ENCODE measurements around the gene ZW10. TPM values are rescaled to one million over a fixed set of nuclear protein-coding genes. Genes with fewer than 3 reads are reported as not detected.

The ZW10 gene
- total RNA-seq, 4 donors from 2014 or later, result 11.3 to 17.1 (median 15.2) TPM

- H3K4me1 ChIP-seq, result no peaks in the 10 kb centered on the region
- no peaks in the 10 kb centered on the region for H3K9me3 ChIP-seq
- TF ChIP-seq POLR2A (IDR thresholded peaks at IDR 0.05), result no peak
- no peak for TF ChIP-seq CTCF (IDR thresholded peaks at IDR 0.05)
- DNase-seq, result no peak
- intact Hi-C loops (cut with DNase I), result loop anchor here (5.0 kb wide), 1 partner anchor 425 kb away; no protein-coding TSS in a partner anchor
- 93 to 97% methylated on average over 5 of the region's 5 CpGs for WGBS, 2 donors
- H3K27ac ChIP-seq, result no peak overlapping the region
- no peaks in the 10 kb centered on the region for H3K27me3 ChIP-seq
- peaks cover 0 to 58% (median 13%) of the 10 kb centered on the region in 3 donors for H3K36me3 ChIP-seq
- H3K4me3 ChIP-seq, result no peak overlapping the region
Observed at GRCh38 chr11:113732092-113732491, 41.4 kb downstream of the ZW10 start.

DNA sequence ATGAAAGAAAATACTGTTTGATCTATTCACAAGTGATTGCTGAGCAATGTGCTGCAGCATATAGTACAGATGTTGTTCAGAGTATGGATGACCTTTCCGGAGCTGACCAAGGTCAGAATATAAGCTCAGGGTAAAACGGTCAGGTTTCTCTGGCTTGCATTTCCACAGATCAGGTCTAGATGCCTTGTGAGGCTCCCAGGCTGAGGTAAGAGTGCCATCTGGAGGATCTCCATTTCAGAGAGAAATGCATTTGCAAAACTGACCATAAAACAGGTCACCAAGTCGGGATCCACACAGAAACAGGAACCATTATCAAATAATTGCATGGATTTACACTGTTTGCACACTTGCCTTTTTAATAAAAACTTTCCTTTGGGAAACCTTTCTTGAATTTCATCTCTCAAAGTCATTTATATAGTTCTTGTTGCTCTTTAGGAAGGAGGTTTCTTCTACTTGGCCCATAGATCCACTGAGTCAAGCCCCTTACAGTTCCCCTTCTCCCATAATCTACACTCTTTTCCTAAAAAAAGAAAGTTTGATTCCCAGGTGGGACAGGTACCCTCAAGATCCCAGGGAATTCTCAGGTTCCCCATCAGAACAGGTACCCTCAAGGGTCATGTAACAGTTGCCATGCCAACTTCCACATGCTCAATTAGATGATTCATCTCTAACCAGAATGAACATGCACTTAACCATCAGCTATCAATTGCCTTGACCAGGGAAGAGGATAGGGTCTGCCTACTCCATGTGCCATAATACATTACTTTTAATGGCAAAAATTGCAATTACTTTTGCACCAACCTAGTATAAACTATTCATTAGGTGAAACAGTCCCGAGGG is 42.4 kb downstream of the ZW10 start:
- H3K27me3 ChIP-seq, result no peaks in the 10 kb centered on the region
- H3K36me3 ChIP-seq, result peaks cover 0 to 48% (median 8%) of the 10 kb centered on the region in 3 donors
- WGBS, 2 donors, result 50 to 51% methylated on average over 4 of the region's 4 CpGs
- DNase-seq, result no peak
- TF ChIP-seq POLR2A (IDR thresholded peaks at IDR 0.05) (no peak), CTCF (IDR thresholded peaks at IDR 0.05) (peak in 4 of 6 experiments; percentile 23 to 52 (median 34))
- H3K27ac ChIP-seq, result no peak overlapping the region
- H3K4me3 ChIP-seq, result no peak overlapping the region
- H3K9me3 ChIP-seq, result no peaks in the 10 kb centered on the region
- no peaks in the 10 kb centered on the region for H3K4me1 ChIP-seq
- intact Hi-C loops (cut with DNase I), result loop anchor here (5.0 kb wide), 1 partner anchor 424 kb away; no protein-coding TSS in a partner anchor

- Histone ChIP-seq H3K4me3 (no peak overlapping the region), H3K27me3 (no peaks in the 10 kb centered on the region), H3K36me3 (peaks cover 0 to 32% (median 0%) of the 10 kb centered on the region in 3 donors), H3K27ac (no peak overlapping the region), H3K4me1 (no peaks in the 10 kb centered on the region), H3K9me3 (no peaks in the 10 kb centered on the region)
- no peak for DNase-seq
- 54 to 60% methylated on average over 5 of the region's 5 CpGs for WGBS, 2 donors
- intact Hi-C loops (cut with DNase I), result no loop called here
- TF ChIP-seq CTCF (IDR thresholded peaks at IDR 0.05), result no peak
- no peak for TF ChIP-seq POLR2A (IDR thresholded peaks at IDR 0.05)
Observed at GRCh38 chr11:113729456-113729855, 44.0 kb downstream of the ZW10 start.

GRCh38 chr11:113728814-113729213 is 44.7 kb downstream of the ZW10 start:
- intact Hi-C loops (cut with DNase I), result no loop called here
- 85 to 93% methylated on average over 3 of the region's 3 CpGs for WGBS, 2 donors
- no peaks in the 10 kb centered on the region for H3K9me3 ChIP-seq
- no peaks in the 10 kb centered on the region for H3K4me1 ChIP-seq
- TF ChIP-seq CTCF (IDR thresholded peaks at IDR 0.05) (no peak), POLR2A (IDR thresholded peaks at IDR 0.05) (no peak)
- H3K36me3 ChIP-seq, result peaks cover 0 to 25% (median 0%) of the 10 kb centered on the region in 3 donors
- no peak for DNase-seq
- no peak overlapping the region for H3K27ac ChIP-seq
- no peak overlapping the region for H3K4me3 ChIP-seq
- no peaks in the 10 kb centered on the region for H3K27me3 ChIP-seq

GRCh38 chr11:113725913-113726312 is 47.6 kb downstream of the ZW10 start:
- no peaks in the 10 kb centered on the region for H3K4me1 ChIP-seq
- no peak overlapping the region for H3K27ac ChIP-seq
- WGBS, 2 donors, result 86 to 90% methylated on average over 3 of the region's 3 CpGs
- DNase-seq, result no peak
- no peaks in the 10 kb centered on the region for H3K9me3 ChIP-seq
- H3K36me3 ChIP-seq, result no peaks in the 10 kb centered on the region
- no peak for TF ChIP-seq CTCF (IDR thresholded peaks at IDR 0.05)
- no peak for TF ChIP-seq POLR2A (IDR thresholded peaks at IDR 0.05)
- H3K4me3 ChIP-seq, result no peak overlapping the region
- intact Hi-C loops (cut with DNase I), result no loop called here
- H3K27me3 ChIP-seq, result no peaks in the 10 kb centered on the region

Measured in esophagus squamous epithelium (tissue), 5 donors.